MM.1S (cell line): ENCODE results near the gene NCBP1.

Source experiments
- EZH2 ChIP-seq: fragments of 300-600 bp; sonication (generic); optimal IDR thresholded peaks from 2 replicates; pipeline ENCODE3; 2017; ENCODE audit warnings: low read depth, mild to moderate bottlenecking, antibody characterized with exemption, low read length, mixed read lengths
- TF ChIP-seq, protein P1 (sequence below): fragments of 300-600 bp; sonication (generic); IDR thresholded peaks from 2 replicates; pipeline ENCODE4 v1.5.1; 2016; ENCODE audit warnings: antibody characterized with exemption, low read length, mixed read lengths

GRCh38 chr9:97636903-97637302 lies 3.3 kb downstream of the NCBP1 start:
- no peak for TF ChIP-seq EZH2
- TF ChIP-seq, protein P1, sequence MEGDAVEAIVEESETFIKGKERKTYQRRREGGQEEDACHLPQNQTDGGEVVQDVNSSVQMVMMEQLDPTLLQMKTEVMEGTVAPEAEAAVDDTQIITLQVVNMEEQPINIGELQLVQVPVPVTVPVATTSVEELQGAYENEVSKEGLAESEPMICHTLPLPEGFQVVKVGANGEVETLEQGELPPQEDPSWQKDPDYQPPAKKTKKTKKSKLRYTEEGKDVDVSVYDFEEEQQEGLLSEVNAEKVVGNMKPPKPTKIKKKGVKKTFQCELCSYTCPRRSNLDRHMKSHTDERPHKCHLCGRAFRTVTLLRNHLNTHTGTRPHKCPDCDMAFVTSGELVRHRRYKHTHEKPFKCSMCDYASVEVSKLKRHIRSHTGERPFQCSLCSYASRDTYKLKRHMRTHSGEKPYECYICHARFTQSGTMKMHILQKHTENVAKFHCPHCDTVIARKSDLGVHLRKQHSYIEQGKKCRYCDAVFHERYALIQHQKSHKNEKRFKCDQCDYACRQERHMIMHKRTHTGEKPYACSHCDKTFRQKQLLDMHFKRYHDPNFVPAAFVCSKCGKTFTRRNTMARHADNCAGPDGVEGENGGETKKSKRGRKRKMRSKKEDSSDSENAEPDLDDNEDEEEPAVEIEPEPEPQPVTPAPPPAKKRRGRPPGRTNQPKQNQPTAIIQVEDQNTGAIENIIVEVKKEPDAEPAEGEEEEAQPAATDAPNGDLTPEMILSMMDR: no peak
